NCI-H1105 (cell line): Measurements from ENCODE around the gene CREB5.

Source experiments
- DNase-seq: peaks from one replicate; lab custom pipeline; 2025; lab: John Stamatoyannopoulos, UW

Gene CREB5

GRCh38 chr7:28516390-28517172, 104.3 kb downstream of the CREB5 start:
- no peak for DNase-seq

DNA sequence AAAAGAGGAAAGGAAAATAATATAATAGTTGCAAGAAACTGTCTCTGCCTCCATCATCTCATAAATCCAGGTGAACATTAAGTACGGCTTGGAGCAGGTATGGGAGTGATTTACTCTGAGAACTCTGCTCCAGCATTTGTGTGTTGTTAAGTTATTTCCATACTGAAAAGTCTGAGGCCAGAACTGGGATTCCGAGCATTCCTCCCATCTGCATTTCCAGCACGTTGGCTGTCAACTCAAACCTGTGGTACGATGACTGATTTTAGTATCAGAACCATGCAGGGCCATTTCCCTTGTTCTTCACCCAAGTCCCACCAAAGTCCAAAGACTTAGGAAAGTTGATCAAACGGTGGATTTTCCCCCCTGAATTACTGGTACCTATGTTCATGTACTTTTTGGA, 104.9 kb downstream of the CREB5 start:
- DNase-seq = no peak

- DNase-seq = no peak
These were observed 105.3 kb downstream of the CREB5 start for GRCh38 chr7:28517606-28518005.

- DNase-seq = no peak
These were observed 108.0 kb downstream of the CREB5 start for GRCh38 chr7:28520074-28521015.

GRCh38 chr7:28524978-28525377, 112.7 kb downstream of the CREB5 start:
- DNase-seq = no peak

DNA sequence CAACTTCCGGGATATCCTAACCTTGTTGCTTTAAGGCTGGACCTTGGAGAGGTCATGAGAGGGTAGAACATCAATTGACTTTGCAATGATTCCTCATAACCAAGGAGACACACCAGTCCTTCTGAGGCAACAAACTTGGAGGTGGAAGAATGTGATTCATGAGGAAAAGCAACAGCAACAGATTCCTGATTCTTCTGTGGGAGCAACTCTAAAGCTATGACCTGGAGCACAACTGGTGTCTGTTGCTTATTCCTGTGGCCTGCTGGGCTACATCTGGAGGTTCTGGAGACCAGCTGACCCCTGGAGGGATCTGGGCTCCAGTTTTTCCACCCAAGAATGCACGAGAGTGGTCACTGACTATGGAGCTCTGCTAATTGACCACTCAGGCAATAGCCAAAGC, 116.6 kb downstream of the CREB5 start:
- no peak for DNase-seq

DNA sequence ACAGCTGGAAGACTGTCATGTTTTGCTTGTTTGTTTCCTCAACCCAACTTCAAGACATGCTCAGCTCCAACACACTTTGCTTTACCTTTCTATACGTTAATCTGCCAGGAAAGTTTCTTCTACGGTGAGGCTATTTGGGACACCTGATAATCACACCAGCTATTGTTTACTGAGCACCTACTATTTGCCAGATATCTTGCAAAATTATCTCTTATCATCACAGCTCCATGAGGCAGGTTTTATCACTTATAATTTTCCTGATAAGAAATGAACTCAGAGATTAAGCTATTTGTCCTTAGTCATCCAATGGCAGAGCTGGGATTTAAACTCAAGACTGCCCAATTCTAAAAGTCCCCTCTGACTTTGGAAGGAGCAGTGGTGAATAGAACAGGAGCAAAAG, 117.4 kb downstream of the CREB5 start:
- no peak for DNase-seq

- DNase-seq = no peak
These were observed 118.0 kb downstream of the CREB5 start for GRCh38 chr7:28530175-28530802.

- no peak for DNase-seq
These were observed 118.5 kb downstream of the CREB5 start for GRCh38 chr7:28530803-28531175.

DNA sequence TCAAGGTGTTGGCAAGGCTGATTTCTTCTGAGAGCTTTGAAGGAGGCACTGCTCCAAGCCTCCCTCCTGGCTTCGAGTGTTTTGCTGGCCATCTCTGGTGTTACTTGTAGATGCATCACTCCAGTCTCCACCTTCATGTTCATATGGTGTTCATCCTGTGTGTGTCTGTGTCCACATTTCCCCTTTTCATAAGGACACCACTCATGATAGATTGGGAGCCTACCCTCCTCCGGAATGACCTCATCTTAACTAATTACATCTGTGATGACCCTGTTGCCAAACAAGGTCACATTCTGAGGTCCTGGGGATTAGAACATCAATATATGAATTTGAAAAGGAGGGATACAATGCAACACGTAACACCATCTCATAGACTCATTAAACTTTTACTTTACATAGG, 119.0 kb downstream of the CREB5 start:
- no peak for DNase-seq

GRCh38 chr7:28532181-28532580, 119.9 kb downstream of the CREB5 start:
- DNase-seq = no peak

GRCh38 chr7:28533267-28533666, 120.9 kb downstream of the CREB5 start:
- no peak for DNase-seq

DNA sequence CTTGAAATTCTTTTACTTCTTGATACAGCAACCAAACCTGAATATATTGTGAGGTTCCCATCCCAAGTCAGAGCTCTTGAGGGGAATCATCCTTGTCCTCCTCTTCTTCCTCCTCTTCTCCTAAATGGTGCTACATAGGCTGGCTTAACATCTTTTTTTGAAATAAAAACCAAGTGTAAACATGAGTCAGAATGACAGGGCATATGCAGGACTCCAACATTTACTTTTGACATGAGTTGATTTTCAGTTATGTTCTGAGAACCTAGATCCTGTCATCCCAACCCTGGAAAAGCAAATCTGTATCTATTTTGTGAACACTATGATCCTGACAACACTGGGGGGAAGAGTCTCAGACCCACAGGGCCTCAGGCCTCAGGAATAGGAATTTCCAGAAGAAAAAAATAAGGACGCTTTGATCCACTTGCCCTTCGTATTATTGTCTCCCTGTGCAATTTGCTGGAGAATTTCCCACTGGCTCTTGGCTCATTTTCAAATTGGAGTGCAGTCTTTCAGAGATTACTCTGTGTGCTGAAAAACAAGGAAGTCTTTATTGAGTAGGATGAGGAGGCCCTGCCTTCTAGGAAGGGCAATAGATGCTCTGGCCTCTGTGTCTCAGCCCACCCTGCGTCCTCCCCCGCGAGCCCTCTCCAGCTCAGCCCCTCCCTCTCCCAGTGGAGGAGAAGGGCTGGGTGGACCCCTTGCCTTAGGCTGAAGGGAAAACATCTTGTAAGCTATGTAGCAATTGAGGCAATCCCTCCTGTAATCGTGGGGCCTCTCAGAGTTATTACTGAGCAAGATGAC, 121.6 kb downstream of the CREB5 start:
- DNase-seq = no peak

DNA sequence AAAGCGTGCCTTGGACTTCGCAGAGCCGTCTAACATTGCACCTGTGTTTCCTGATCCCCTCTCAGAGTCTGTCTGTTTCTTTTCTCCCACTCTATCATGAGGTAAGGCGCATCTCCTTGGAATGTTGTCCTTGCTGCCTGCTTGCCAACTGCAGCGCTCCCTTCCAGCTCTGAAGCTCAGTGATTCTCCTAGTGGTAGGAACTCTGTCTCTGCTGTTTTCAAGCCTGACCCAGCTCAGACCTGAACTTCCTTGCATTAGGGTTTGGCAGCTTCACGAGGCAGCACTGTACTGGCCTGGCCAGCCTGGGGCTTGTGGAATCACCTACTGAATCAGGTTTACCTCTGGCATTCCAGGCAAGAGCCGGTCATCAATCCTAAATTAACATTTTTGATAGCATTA, 123.9 kb downstream of the CREB5 start:
- DNase-seq = no peak

- no peak for DNase-seq
These were observed 127.1 kb downstream of the CREB5 start for GRCh38 chr7:28539289-28539981.

DNA sequence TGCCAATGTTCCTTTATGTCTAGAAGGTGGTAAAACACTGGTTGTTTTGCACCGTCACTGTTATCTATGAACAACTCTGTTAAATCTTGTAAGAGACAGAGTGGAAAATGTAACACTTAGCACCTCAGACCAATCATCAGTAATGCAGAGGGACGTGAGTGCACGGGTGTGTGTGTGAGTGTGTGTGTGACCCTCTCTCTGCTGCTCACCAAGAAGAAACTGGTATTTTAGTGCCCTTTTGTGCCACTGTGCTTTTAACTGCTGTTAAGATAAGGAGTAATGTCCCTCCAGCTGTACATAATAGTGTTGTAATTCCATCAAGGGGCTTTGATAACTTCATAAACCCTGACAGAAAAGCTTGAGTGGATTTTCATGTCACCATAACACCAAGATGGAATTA, 130.1 kb downstream of the CREB5 start:
- DNase-seq = no peak

DNA sequence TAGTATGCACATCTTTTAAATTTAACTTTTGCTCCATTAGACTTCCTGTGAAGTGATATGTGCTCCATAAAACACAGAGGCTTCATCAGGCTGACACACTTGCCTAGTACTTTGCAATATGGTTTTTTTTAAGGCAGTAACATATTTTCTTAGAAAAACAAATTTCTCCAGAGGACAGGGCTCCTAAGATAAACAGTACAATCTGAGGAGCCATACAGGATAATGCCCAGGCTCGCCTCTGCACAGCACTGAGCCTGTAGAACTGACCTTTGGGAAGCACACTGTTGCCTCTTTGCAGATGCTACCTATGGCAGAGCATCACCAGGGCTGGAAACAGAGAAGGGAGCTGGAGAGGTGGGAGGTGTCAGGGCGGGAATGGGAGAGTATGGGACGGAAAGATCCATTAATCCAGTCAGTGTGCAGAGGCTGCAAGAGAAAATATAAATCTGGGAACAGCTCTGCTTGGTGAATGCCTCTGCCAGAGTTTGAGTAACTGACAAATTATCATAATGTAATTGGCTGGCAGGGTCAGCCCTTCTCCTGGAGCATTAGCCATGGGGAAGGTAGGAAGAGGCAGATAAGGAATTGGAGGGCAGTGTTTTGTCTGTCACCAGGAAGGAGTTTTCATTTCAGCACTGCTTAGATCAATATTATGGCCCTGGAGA, 132.3 kb downstream of the CREB5 start:
- no peak for DNase-seq

- DNase-seq = no peak
These were observed 133.7 kb downstream of the CREB5 start for GRCh38 chr7:28546067-28546466.

- no peak for DNase-seq
These were observed 134.8 kb downstream of the CREB5 start for GRCh38 chr7:28547115-28547514.

- DNase-seq = no peak
These were observed 136.1 kb downstream of the CREB5 start for GRCh38 chr7:28548416-28548815.

- no peak for DNase-seq
These were observed 137.7 kb downstream of the CREB5 start for GRCh38 chr7:28549998-28550397.
